NOMO-1 treated with dmso at 0.1 percent for 144 hours (cell line): ENCODE results near the gene LAMA4.

Experiments used
- DNase-seq: peaks from one replicate; lab custom pipeline; 2025; ENCODE audit not compliant: unreplicated experiment; lab: John Stamatoyannopoulos, UW

Gene LAMA4

GRCh38 chr6:112193535-112194051, 60.8 kb downstream of the LAMA4 start:
- DNase-seq = no peak

- DNase-seq = no peak
These were observed 61.2 kb downstream of the LAMA4 start for GRCh38 chr6:112193117-112193516.

GRCh38 chr6:112191509-112192020, 62.8 kb downstream of the LAMA4 start:
- no peak for DNase-seq

- no peak for DNase-seq
These were observed 64.2 kb downstream of the LAMA4 start for GRCh38 chr6:112190164-112190563.

GRCh38 chr6:112189494-112189893, 64.9 kb downstream of the LAMA4 start:
- no peak for DNase-seq

GRCh38 chr6:112188906-112189305, 65.5 kb downstream of the LAMA4 start:
- no peak for DNase-seq

- no peak for DNase-seq
These were observed 66.6 kb downstream of the LAMA4 start for GRCh38 chr6:112187736-112188135.

- DNase-seq = no peak
These were observed 69.4 kb downstream of the LAMA4 start for GRCh38 chr6:112184951-112185350.

GRCh38 chr6:112183271-112183671, 71.1 kb downstream of the LAMA4 start:
- DNase-seq = no peak

GRCh38 chr6:112181130-112181529, 73.2 kb downstream of the LAMA4 start:
- no peak for DNase-seq

GRCh38 chr6:112180095-112180820, 74.1 kb downstream of the LAMA4 start:
- peak; percentile 57 for DNase-seq

GRCh38 chr6:112179631-112180030, 74.7 kb downstream of the LAMA4 start:
- no peak for DNase-seq

GRCh38 chr6:112178846-112179245, 75.5 kb downstream of the LAMA4 start:
- no peak for DNase-seq

- no peak for DNase-seq
These were observed 77.3 kb downstream of the LAMA4 start for GRCh38 chr6:112177092-112177491.

GRCh38 chr6:112176175-112176574, 78.2 kb downstream of the LAMA4 start:
- no peak for DNase-seq

- DNase-seq = no peak
These were observed 81.1 kb downstream of the LAMA4 start for GRCh38 chr6:112173221-112173804.

- DNase-seq = no peak
These were observed 81.8 kb downstream of the LAMA4 start for GRCh38 chr6:112172540-112172939.

GRCh38 chr6:112169541-112169940, 84.8 kb downstream of the LAMA4 start:
- no peak for DNase-seq

- peak; percentile 15 for DNase-seq
These were observed 90.8 kb downstream of the LAMA4 start for GRCh38 chr6:112163295-112164257.

- no peak for DNase-seq
These were observed 93.6 kb downstream of the LAMA4 start for GRCh38 chr6:112160745-112161144.

- DNase-seq = no peak
These were observed 97.7 kb downstream of the LAMA4 start for GRCh38 chr6:112156668-112157067.
